Neural cell (in vitro differentiated cells): ENCODE measurements around the gene HCK. TPM values are rescaled to one million over a fixed set of nuclear protein-coding genes. Genes with fewer than 3 reads are reported as not detected.
A peak's percentile ranks its signal among the peaks of the same experiment; 100 is the strongest.

Experiments used
- H2AFZ ChIP-seq: fragments of 200-600, 300-800 bp; sonication (generic), shearing (Covaris generic); 2 replicates; pipeline ENCODE4 v1.6.0; 2014; ENCODE audit warnings: low read depth, mild to moderate bottlenecking, antibody characterized with exemption, low read length, moderate library complexity
- H3F3A ChIP-seq: fragments of 200-600 bp; shearing (Covaris generic); 2 replicates; pipeline ENCODE4 v1.6.1; 2016; ENCODE audit warnings: mild to moderate bottlenecking, moderate library complexity, mixed read lengths, antibody characterized with exemption, low read length; ENCODE audit not compliant: insufficient read depth, poor library complexity, severe bottlenecking
- H3K27ac ChIP-seq: fragments of 200-600, 300-800 bp; sonication (generic), shearing (Covaris generic); 2 replicates; pipeline ENCODE4 v1.5.1; 2014; ENCODE audit warnings: mild to moderate bottlenecking, low read length, moderate library complexity
- H3K27me3 ChIP-seq: fragments of 300-800, 200-600 bp; sonication (generic), shearing (Covaris generic); 2 replicates; pipeline ENCODE4 v1.6.0; 2014; ENCODE audit warnings: mild to moderate bottlenecking, low read depth, low read length, moderate library complexity; ENCODE audit not compliant: insufficient read depth
- H3K36me3 ChIP-seq: fragments of 300-800, 200-600 bp; sonication (generic), shearing (Covaris generic); 2 replicates; pipeline ENCODE4 v1.5.1; 2014; ENCODE audit warnings: mild to moderate bottlenecking, antibody characterized with exemption, low read length, moderate library complexity; ENCODE audit not compliant: insufficient read depth
- H3K4me2 ChIP-seq: fragments of 300-800, 200-600 bp; sonication (generic), shearing (Covaris generic); 2 replicates; pipeline ENCODE4 v1.6.0; 2014; ENCODE audit warnings: mild to moderate bottlenecking, low read length
- H3K4me3 ChIP-seq: fragments of 300-800, 200-600 bp; sonication (generic), shearing (Covaris generic); 2 replicates; pipeline ENCODE4 v1.5.1; 2014; ENCODE audit warnings: mild to moderate bottlenecking, low read length, moderate library complexity
- H3K79me2 ChIP-seq: fragments of 200-600 bp; shearing (Covaris generic); replicated peaks from 2 replicates; pipeline ENCODE4 v1.6.0; 2014; ENCODE audit warnings: mild to moderate bottlenecking, low read length, moderate library complexity; ENCODE audit not compliant: insufficient read depth
- H3K9ac ChIP-seq: fragments of 300-800, 200-600 bp; sonication (generic), shearing (Covaris generic); 2 replicates; pipeline ENCODE4 v1.6.1; 2016; ENCODE audit warnings: mild to moderate bottlenecking, low read length, mixed read lengths
- H3K9me2 ChIP-seq: fragments of 200-600 bp; shearing (Covaris generic); 2 replicates; pipeline ENCODE4 v1.6.1; 2016; ENCODE audit warnings: mild to moderate bottlenecking, low read length, mixed read lengths; ENCODE audit not compliant: insufficient read depth
- H3K9me3 ChIP-seq: fragments of 200-600, 300-800 bp; sonication (generic), shearing (Covaris generic); 2 replicates; pipeline ENCODE4 v1.6.1; 2016; ENCODE audit warnings: mild to moderate bottlenecking, mixed run types, low read length, moderate library complexity, mixed read lengths
- H4K20me1 ChIP-seq: fragments of 200-600 bp; shearing (Covaris generic); 2 replicates; pipeline ENCODE4 v1.6.1; 2016; ENCODE audit warnings: mild to moderate bottlenecking, mixed run types; ENCODE audit not compliant: insufficient read depth
- EP300 ChIP-seq: fragments of 450-650 bp; conservative IDR thresholded peaks from 2 replicates; pipeline ENCODE4 v1.6.1; 2014; ENCODE audit warnings: antibody characterized with exemption, mild to moderate bottlenecking, moderate library complexity; ENCODE audit not compliant: poor library complexity, severe bottlenecking
- EZH2 ChIP-seq: fragments of 200-600, 300-800 bp; shearing (Covaris generic), sonication (generic); IDR thresholded peaks from 2 replicates; pipeline ENCODE4 v1.6.1; 2014; ENCODE audit warnings: antibody characterized with exemption, low read length, borderline replicate concordance, mild to moderate bottlenecking; ENCODE audit not compliant: insufficient read depth, poor library complexity, severe bottlenecking
- MXI1 ChIP-seq: fragments of 450-650 bp; conservative IDR thresholded peaks from 2 replicates; pipeline ENCODE4 v1.6.1; 2014; ENCODE audit warnings: antibody characterized with exemption, mild to moderate bottlenecking; ENCODE audit not compliant: poor library complexity, severe bottlenecking
- POLR2AphosphoS5 ChIP-seq: IDR thresholded peaks from 2 replicates; pipeline ENCODE4 v1.6.1; 2012
- RAD21 ChIP-seq: fragments of 450-650 bp; conservative IDR thresholded peaks from 2 replicates; pipeline ENCODE4 v1.6.1; 2014; ENCODE audit warnings: antibody characterized with exemption, mild to moderate bottlenecking, moderate library complexity
- REST ChIP-seq: IDR thresholded peaks from 2 replicates; pipeline ENCODE4 v1.6.1; 2012; ENCODE audit warnings: borderline replicate concordance
- SMC3 ChIP-seq: fragments of 450-650 bp; conservative IDR thresholded peaks from 2 replicates; pipeline ENCODE4 v1.6.1; 2014; ENCODE audit warnings: antibody characterized with exemption, mild to moderate bottlenecking, moderate library complexity; ENCODE audit not compliant: poor library complexity
- TAF1 ChIP-seq: IDR thresholded peaks from 2 replicates; pipeline ENCODE4 v1.6.1; 2012; ENCODE audit warnings: low read depth
- polyA plus RNA-seq: library from polyadenylated mRNA; depleted of rRNA; stranded (reverse); fragments of >200 nt; gene quantifications from 2 replicates; pipeline ENCODE4 v1.2.3, GENCODE V29; 2014
- TF ChIP-seq, protein P1 (sequence below): fragments of 450-650 bp; IDR thresholded peaks from 2 replicates; pipeline ENCODE4 v1.5.1; 2014; ENCODE audit warnings: antibody characterized with exemption, mild to moderate bottlenecking, moderate library complexity; ENCODE audit not compliant: poor library complexity, severe bottlenecking

Gene HCK
- polyA plus RNA-seq, 1 donor from 2014 or later: 0.58 TPM

GRCh38 chr20:32089637-32090362 is 37.8 kb downstream of the HCK start:
- Histone ChIP-seq H3K27me3 (no peaks in the 10 kb centered on the region), H3K4me2 (no peak overlapping the region), H3K9me3 (no peaks in the 10 kb centered on the region), H3K4me3 (no peak overlapping the region), H3F3A (no peaks in the 10 kb centered on the region), H3K79me2 (no peaks in the 10 kb centered on the region), H3K9ac (no peak overlapping the region), H3K27ac (no peak overlapping the region), H3K36me3 (no peaks in the 10 kb centered on the region), H2AFZ (no peak overlapping the region), H4K20me1 (no peaks in the 10 kb centered on the region), H3K9me2 (no peaks in the 10 kb centered on the region)
- TF ChIP-seq REST (no peak), SMC3 (no peak), MXI1 (no peak), RAD21 (no peak), EP300 (no peak), EZH2 (no peak), TAF1 (no peak), POLR2AphosphoS5 (no peak)
- TF ChIP-seq, protein P1, sequence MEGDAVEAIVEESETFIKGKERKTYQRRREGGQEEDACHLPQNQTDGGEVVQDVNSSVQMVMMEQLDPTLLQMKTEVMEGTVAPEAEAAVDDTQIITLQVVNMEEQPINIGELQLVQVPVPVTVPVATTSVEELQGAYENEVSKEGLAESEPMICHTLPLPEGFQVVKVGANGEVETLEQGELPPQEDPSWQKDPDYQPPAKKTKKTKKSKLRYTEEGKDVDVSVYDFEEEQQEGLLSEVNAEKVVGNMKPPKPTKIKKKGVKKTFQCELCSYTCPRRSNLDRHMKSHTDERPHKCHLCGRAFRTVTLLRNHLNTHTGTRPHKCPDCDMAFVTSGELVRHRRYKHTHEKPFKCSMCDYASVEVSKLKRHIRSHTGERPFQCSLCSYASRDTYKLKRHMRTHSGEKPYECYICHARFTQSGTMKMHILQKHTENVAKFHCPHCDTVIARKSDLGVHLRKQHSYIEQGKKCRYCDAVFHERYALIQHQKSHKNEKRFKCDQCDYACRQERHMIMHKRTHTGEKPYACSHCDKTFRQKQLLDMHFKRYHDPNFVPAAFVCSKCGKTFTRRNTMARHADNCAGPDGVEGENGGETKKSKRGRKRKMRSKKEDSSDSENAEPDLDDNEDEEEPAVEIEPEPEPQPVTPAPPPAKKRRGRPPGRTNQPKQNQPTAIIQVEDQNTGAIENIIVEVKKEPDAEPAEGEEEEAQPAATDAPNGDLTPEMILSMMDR: no peak

DNA sequence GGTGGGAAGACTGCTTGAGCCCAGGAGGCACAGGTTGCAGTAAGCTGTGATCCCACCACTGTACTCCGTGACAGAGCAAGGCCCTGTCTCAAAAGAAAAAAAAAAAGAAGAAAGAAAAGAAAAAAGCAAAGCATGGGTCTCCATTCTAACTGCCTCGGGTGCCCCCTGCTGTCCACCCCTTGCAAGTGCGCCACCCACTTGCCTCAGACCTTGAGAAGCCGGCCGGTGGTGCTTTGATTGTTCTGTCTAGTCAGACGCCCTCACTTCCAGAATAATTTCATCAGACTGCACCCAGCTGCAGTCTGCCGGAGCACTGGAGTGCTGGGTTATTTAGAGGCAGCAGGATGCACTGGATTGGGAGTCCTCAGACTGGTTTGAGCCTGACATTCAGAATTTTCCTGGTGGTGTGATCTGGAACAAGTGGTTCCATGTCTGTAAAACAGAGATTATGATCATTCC is 39.9 kb downstream of the HCK start:
- H4K20me1 ChIP-seq: no peaks in the 10 kb centered on the region
- H3K9me3 ChIP-seq: no peaks in the 10 kb centered on the region
- no peak overlapping the region for H3K4me2 ChIP-seq
- H3K4me3 ChIP-seq: no peak overlapping the region
- no peaks in the 10 kb centered on the region for H3K9me2 ChIP-seq
- no peaks in the 10 kb centered on the region for H3K36me3 ChIP-seq
- no peaks in the 10 kb centered on the region for H3K79me2 ChIP-seq
- H2AFZ ChIP-seq: peak overlapping the region; percentile 16
- TF ChIP-seq REST (no peak), MXI1 (no peak), TAF1 (no peak), RAD21 (peak; percentile 80), EP300 (peak; percentile 26), SMC3 (peak; percentile 87)
- TF ChIP-seq, protein P1: peak; percentile 97
- H3K27me3 ChIP-seq: no peaks in the 10 kb centered on the region
- no peak overlapping the region for H3K27ac ChIP-seq
- peak overlapping the region; percentile 17 for H3K9ac ChIP-seq
- no peaks in the 10 kb centered on the region for H3F3A ChIP-seq
